ENCODE data around the gene FLRT1. TPM values are rescaled to one million over a fixed set of nuclear protein-coding genes. Genes with fewer than 3 reads are reported as not detected.

FLRT1 gene
- total and polyA plus RNA-seq, 2 donors: 0.66 to 1.7 TPM

GRCh38 chr11:64025205-64025604 is 10.5 kb upstream of the FLRT1 start:
- Histone ChIP-seq H3K4me3 (ENCODE audit: low read depth, low read length) (no peak overlapping the region), H3K36me3 (ENCODE audit: insufficient read depth) (no peaks in the 10 kb centered on the region), H3K27ac (ENCODE audit: low read depth) (no peak overlapping the region), H3K4me1 (ENCODE audit: insufficient read depth) (no peaks in the 10 kb centered on the region)
- no peak for DNase-seq (ENCODE audit: extremely low spot score)
- WGBS: 91% methylated on average over 4 of the region's 4 CpGs

GRCh38 chr11:64026575-64027205 is 9.0 kb upstream of the FLRT1 start:
- Histone ChIP-seq H3K36me3 (ENCODE audit: insufficient read depth) (no peaks in the 10 kb centered on the region), H3K27ac (ENCODE audit: low read depth) (no peak overlapping the region), H3K4me1 (ENCODE audit: insufficient read depth) (no peaks in the 10 kb centered on the region), H3K4me3 (ENCODE audit: low read depth, low read length) (no peak overlapping the region)
- DNase-seq (ENCODE audit: extremely low spot score): no peak
- 88% methylated on average over 7 of the region's 7 CpGs for WGBS

- no peak overlapping the region for H3K4me3 ChIP-seq (ENCODE audit: low read depth, low read length)
- WGBS: 58% methylated on average over 20 of the region's 20 CpGs
Observed at GRCh38 chr11:64027651-64028397, 7.9 kb upstream of the FLRT1 start.

GRCh38 chr11:64028398-64029115 is 7.2 kb upstream of the FLRT1 start:
- Histone ChIP-seq H3K4me3 (ENCODE audit: low read depth, low read length) (no peak overlapping the region), H3K4me1 (ENCODE audit: insufficient read depth) (no peaks in the 10 kb centered on the region), H3K27ac (ENCODE audit: low read depth) (no peak overlapping the region), H3K36me3 (ENCODE audit: insufficient read depth) (no peaks in the 10 kb centered on the region)
- DNase-seq (ENCODE audit: extremely low spot score): no peak
- WGBS: 18% methylated on average over 22 of the region's 22 CpGs

More at GRCh38 chr11:64027651-64028397, 7.9 kb upstream of the FLRT1 start:
- no peak for DNase-seq (ENCODE audit: extremely low spot score)
- H3K36me3 ChIP-seq (ENCODE audit: insufficient read depth): no peaks in the 10 kb centered on the region
- H3K4me1 ChIP-seq (ENCODE audit: insufficient read depth): no peaks in the 10 kb centered on the region
- no peak overlapping the region for H3K27ac ChIP-seq (ENCODE audit: low read depth)

GRCh38 chr11:64029773-64030172 is 6.0 kb upstream of the FLRT1 start:
- Histone ChIP-seq H3K27ac (ENCODE audit: low read depth) (no peak overlapping the region), H3K36me3 (ENCODE audit: insufficient read depth) (no peaks in the 10 kb centered on the region), H3K4me1 (ENCODE audit: insufficient read depth) (no peaks in the 10 kb centered on the region), H3K4me3 (ENCODE audit: low read depth, low read length) (no peak overlapping the region)
- WGBS: 80% methylated on average over 8 of the region's 8 CpGs
- no peak for DNase-seq (ENCODE audit: extremely low spot score)

GRCh38 chr11:64031001-64031400 is 4.7 kb upstream of the FLRT1 start:
- WGBS: 83% methylated on average over 3 of the region's 3 CpGs
- Histone ChIP-seq H3K4me3 (ENCODE audit: low read depth, low read length) (no peak overlapping the region), H3K27ac (ENCODE audit: low read depth) (no peak overlapping the region), H3K4me1 (ENCODE audit: insufficient read depth) (no peaks in the 10 kb centered on the region), H3K36me3 (ENCODE audit: insufficient read depth) (no peaks in the 10 kb centered on the region)
- DNase-seq (ENCODE audit: extremely low spot score): no peak

GRCh38 chr11:64032050-64032449 is 3.7 kb upstream of the FLRT1 start:
- DNase-seq (ENCODE audit: extremely low spot score): no peak
- no peak overlapping the region for H3K27ac ChIP-seq (ENCODE audit: low read depth)
- 81% methylated on average over 4 of the region's 4 CpGs for WGBS

GRCh38 chr11:64034411-64034811 is 1.3 kb upstream of the FLRT1 start:
- no peak overlapping the region for H3K4me3 ChIP-seq (ENCODE audit: low read depth, low read length)
- no peaks in the 10 kb centered on the region for H3K4me1 ChIP-seq (ENCODE audit: insufficient read depth)
- no peak overlapping the region for H3K27ac ChIP-seq (ENCODE audit: low read depth)
- no peak for DNase-seq (ENCODE audit: extremely low spot score)
- WGBS: 76% methylated on average over 9 of the region's 9 CpGs
- H3K36me3 ChIP-seq (ENCODE audit: insufficient read depth): no peaks in the 10 kb centered on the region

More at GRCh38 chr11:64032050-64032449, 3.7 kb upstream of the FLRT1 start:
- H3K36me3 ChIP-seq (ENCODE audit: insufficient read depth): no peaks in the 10 kb centered on the region
- H3K4me3 ChIP-seq (ENCODE audit: low read depth, low read length): no peak overlapping the region
- no peaks in the 10 kb centered on the region for H3K4me1 ChIP-seq (ENCODE audit: insufficient read depth)

- DNase-seq (ENCODE audit: extremely low spot score): no peak
- no peaks in the 10 kb centered on the region for H3K36me3 ChIP-seq (ENCODE audit: insufficient read depth)
- WGBS: 10% methylated on average over 17 of the region's 17 CpGs
- H3K4me1 ChIP-seq (ENCODE audit: insufficient read depth): no peaks in the 10 kb centered on the region
- no peak overlapping the region for H3K27ac ChIP-seq (ENCODE audit: low read depth)
- peak overlapping the region; percentile 42 for H3K4me3 ChIP-seq (ENCODE audit: low read depth, low read length)
Observed at GRCh38 chr11:64035081-64035524, 628 bp upstream of the FLRT1 start.

- Histone ChIP-seq H3K4me3 (ENCODE audit: low read depth, low read length) (peak overlapping the region; percentile 42), H3K36me3 (ENCODE audit: insufficient read depth) (no peaks in the 10 kb centered on the region), H3K27ac (ENCODE audit: low read depth) (no peak overlapping the region), H3K4me1 (ENCODE audit: insufficient read depth) (no peaks in the 10 kb centered on the region)
- whole genome bisulfite sequencing: 3% methylated on average over 85 of the region's 85 CpGs
- DNase-seq (ENCODE audit: extremely low spot score): no peak
Observed at GRCh38 chr11:64036087-64037026, 626 bp downstream of the FLRT1 start.

- DNase-seq (ENCODE audit: extremely low spot score): no peak
- WGBS: 55% methylated on average over 23 of the region's 23 CpGs
- no peak overlapping the region for H3K27ac ChIP-seq (ENCODE audit: low read depth)
- no peaks in the 10 kb centered on the region for H3K4me1 ChIP-seq (ENCODE audit: insufficient read depth)
- H3K4me3 ChIP-seq (ENCODE audit: low read depth, low read length): no peak overlapping the region
- no peaks in the 10 kb centered on the region for H3K36me3 ChIP-seq (ENCODE audit: insufficient read depth)
Observed at GRCh38 chr11:64037027-64037634, 1.4 kb downstream of the FLRT1 start.

GRCh38 chr11:64038500-64038899 is 2.8 kb downstream of the FLRT1 start:
- DNase-seq (ENCODE audit: extremely low spot score): no peak
- H3K4me1 ChIP-seq (ENCODE audit: insufficient read depth): no peaks in the 10 kb centered on the region
- H3K36me3 ChIP-seq (ENCODE audit: insufficient read depth): no peaks in the 10 kb centered on the region
- WGBS: 95% methylated on average over 4 of the region's 4 CpGs
- H3K4me3 ChIP-seq (ENCODE audit: low read depth, low read length): no peak overlapping the region
- no peak overlapping the region for H3K27ac ChIP-seq (ENCODE audit: low read depth)
